GM18502 (cell line): ENCODE results near the gene CPN2.
A peak's percentile ranks its signal among the peaks of the same experiment; 100 is the strongest.

Experiments
- ATAC-seq: cut with Tn5 transposase; IDR thresholded peaks from one replicate; pipeline ENCODE4 v1.9.1; 2021; ENCODE audit warnings: mild to moderate bottlenecking; ENCODE audit not compliant: unreplicated experiment, poor library complexity

The CPN2 gene

DNA sequence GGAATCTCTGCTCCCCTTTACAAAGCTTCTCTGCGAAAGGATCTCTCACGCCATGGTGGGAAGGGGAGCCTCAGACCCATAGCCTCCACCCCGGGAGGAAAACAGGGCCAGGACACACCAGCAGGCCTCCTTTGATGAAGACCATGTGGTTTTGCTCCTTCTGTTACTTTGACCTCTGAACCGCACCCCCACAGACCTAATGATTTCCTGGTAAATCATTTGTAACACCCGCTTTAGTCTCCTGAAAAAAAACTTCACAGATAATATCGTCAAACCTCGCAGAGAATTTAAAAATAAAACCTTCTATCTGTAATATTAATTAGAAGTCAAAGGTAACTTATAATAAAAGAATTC, 18.3 kb downstream of the CPN2 start:
- ATAC-seq, result no peak

DNA sequence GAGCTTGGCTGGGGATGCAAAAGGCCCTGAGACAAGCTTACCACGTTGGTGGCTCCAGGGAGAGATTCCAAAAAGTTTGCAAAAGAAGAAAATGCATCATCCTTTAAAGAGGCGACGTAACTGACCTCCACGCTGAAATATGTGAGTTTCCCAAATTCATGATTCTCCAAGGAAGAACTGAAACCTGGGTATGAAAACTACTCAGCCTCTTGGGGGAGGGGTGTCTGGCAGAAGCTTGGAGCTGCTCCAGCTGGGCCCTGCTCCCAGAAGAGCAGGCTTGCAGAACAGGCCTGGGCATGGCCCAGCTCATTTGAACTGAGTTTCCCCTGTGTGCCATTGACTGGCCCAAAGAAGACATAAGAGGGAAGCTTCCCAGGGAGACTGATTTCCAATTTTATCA, 20.5 kb downstream of the CPN2 start:
- ATAC-seq, result no peak

DNA sequence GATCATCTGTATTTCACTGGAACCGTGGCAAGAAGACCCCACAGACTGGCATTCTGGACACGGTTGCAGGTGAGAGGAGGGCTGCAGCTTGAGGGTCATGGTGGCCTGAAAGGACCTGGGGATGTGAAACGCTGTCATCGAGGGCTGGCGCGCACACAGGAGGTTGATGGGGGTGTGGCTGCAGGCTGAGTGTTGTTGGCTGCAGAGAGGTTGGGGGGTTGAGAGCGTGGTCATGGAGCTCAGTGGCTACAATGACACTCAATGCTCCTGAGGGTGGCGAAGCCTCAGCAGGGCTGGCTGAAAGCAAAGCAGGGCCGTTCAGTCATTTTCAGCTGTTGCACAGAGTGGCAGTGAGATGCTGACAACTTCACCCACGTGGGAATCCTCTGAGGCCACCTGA, 21.0 kb downstream of the CPN2 start:
- no peak for ATAC-seq

DNA sequence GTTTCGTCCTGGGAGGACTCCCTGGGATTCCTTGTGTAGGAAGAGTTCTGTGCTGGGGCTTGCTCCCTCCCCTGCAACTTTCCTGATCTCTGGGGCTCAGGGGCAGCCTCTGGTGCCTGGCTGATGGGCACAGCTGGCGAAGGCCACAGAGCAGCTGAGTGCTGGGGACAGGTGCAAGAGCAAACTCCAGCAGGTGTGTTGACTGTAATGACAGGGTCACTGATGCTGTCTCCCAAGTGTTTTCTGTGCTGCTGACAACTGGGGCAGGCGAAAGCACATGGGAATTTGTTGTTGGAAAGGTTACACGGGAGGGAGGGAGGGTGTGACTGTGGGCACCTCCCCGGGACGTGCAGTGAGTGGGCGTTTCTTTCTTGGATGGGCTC, 21.6 kb downstream of the CPN2 start:
- no peak for ATAC-seq

GRCh38 chr3:194328942-194329582, 22.1 kb downstream of the CPN2 start:
- no peak for ATAC-seq

DNA sequence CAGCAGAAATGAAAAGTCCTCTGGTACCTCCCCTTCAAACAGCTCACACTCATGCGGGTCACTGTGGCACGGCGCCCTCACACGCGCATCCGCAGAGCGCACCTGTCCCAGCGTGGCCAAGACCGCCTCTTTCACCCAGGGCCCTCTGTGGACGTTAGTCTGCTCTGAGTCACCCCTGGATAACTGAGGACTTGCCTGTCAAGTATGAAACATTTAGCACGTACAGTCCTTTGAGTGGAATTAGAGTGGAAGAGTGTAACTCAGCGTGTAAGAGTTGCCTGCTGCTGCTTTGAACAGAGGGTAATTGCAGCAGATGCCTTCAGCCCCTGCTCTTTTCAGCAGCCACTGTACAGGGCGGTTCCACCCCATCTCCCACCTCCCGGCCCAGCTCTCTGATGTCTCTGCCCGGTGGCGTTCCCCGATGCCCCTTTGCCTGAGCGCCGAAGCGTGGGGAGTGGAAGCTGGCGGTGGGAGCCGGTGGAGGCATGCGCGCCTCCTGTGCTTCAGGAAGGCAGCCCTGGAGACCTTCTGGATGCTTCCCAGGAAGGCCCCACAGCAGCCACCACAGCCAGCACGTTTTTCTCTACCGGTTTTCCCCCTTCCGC, 23.0 kb downstream of the CPN2 start:
- no peak for ATAC-seq

DNA sequence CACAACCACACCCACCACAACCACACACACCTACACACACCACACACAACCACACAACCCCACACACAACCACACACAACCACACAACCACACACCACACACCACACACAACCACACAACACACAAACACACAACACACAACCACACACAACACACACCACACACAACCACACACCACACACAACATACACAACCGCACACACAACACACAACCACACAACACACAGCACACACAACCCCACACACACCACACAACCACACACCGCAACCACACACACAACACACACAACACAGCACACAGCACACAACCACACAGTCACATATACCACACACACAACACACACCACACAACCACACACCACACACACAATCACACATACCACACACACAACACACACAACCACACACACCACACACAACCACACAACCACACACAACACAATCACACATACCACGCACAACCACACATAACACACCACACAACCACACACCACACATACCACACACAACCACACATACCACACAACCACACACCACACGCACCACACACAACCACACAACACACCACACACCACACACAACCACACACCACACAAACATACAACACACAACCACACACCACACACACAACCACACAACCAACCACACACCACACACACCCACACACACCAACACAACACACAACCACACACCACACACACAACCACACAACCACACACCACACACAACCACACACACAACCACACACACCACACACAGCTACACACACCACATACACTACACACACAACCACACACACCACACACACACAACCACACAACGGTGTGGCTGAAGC, 23.7 kb downstream of the CPN2 start:
- ATAC-seq, result no peak

DNA sequence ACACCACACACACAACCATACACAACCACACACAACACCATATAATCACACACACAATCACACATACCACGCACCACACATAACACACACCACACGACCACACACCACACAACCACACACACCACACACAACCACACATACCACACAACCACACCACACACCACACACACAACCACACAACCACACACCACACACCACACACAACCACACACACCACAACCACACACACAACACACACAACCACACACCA, 24.2 kb downstream of the CPN2 start:
- ATAC-seq, result no peak

- no peak for ATAC-seq
Measured at GRCh38 chr3:194326192-194326967, 24.7 kb downstream of the CPN2 start.

DNA sequence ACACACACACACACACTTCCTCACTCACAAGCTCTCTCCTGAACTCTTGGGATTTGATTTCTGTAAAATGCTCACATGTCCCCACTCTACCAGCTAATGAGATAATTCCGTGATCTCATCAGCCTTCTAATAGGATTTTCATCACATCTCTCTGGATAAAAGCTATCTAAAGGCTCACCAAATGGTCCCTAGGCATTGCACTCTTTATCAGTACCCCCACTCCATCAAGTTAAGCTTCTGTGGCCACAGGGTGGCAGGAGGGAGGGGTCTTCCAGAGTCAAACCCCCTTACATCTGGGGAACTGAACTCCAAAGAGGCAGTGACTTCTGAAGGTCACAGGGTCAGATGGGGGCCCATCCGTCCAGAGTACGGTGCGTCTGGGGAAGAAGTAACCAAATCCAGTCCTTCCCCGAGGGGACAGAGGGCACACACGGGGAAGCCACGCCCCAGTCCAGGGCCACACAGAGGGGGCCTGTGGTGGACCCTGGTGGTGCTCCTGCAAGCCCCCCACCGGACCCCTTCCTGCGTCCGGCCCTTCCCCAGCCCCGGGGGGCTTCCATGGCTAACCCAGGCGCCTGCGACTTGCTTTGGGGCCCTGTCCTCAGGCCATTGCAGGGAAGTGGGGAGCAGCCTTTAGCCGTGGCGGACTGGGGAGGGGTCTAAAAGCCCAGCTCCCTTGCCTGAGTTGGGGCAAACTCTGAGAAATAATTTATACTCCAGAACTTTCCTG, 25.5 kb downstream of the CPN2 start:
- no peak for ATAC-seq

GRCh38 chr3:194324823-194325327, 26.3 kb downstream of the CPN2 start:
- ATAC-seq, result no peak

GRCh38 chr3:194323785-194324735, 27.1 kb downstream of the CPN2 start:
- ATAC-seq, result peak; percentile 53

GRCh38 chr3:194322678-194323211, 28.4 kb downstream of the CPN2 start:
- no peak for ATAC-seq

DNA sequence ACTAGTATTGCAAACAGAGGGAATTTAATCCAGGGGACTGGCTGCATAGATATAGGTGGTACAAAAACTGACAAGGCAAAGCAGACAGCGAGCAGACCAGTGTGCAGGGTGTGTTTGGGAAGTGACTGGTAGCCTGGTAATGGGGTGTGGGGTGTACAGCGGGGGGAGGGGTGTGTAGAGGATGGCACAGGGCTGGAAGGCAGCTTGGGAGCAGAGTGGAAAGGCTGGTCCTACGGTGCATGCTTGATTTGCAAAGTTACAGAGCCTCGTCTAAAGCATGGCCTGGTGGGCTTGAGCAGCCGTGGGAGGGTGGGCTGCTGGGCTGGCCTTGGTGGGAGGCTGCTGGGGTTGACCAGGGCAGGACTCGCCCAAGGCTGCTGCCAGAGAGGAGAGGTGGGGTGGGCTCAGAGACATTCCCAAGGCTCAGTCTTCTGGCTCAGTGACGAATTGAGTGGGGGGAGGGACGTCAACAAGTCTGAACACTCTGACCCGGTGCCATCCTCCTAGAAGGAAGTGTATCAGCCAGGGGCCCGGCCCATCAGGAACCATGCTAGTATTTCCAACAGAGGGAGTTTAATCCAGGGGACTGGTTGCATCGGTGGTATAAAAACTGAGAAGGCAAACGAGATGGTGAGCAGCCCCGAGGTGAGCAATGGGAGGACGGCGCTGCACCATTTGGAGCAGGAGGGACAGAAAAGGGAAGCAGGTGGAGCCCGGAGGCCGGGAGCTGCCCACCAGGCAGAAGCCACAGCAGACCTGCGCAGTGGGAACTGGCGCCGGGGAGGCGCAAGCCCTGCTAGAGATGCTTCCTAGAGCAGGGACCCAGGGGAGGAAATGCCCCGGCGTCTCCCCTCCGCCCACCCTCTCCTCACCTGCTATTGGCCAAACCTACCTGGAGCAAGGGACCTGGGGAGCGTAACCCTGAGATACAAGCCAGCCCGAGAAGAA, 29.2 kb downstream of the CPN2 start:
- ATAC-seq, result no peak

GRCh38 chr3:194320744-194321243, 30.3 kb downstream of the CPN2 start:
- ATAC-seq, result no peak

- ATAC-seq, result no peak
Measured at GRCh38 chr3:194320100-194320499, 31.0 kb downstream of the CPN2 start.

- ATAC-seq, result no peak
Measured at GRCh38 chr3:194318511-194319161, 32.5 kb downstream of the CPN2 start.
